HK-2 (cell line): Measurements from ENCODE around the gene TBC1D8B.

Experiments
- DNase-seq: peaks from one replicate; pipeline ENCODE4 v3.0.0-alpha.2; 2018; ENCODE audit not compliant: unreplicated experiment

Gene TBC1D8B

GRCh38 chrX:106898462-106898861 lies 96.0 kb downstream of the TBC1D8B start:
- DNase-seq, result no peak

- no peak for DNase-seq
Observed at GRCh38 chrX:106899276-106899675, 96.8 kb downstream of the TBC1D8B start.

DNA sequence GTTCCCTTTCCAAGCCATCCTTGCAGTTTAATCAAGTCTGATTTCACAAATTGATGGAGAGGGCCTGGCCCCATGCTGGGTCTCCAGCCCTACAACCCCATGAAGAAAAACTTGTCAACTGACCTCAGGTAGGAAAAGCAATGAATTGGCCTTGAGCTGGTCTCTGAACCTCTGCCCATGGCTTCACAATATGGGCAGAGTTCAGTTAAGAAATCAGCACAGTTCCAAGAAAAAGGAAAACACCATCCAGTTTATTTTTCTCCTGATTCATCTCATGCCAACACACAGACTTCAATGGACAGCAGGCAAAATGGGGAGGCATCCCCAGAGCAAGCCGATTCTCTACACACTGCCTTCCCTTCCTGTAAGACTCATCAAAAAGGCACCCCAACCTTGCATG lies 97.4 kb downstream of the TBC1D8B start:
- DNase-seq, result no peak

DNA sequence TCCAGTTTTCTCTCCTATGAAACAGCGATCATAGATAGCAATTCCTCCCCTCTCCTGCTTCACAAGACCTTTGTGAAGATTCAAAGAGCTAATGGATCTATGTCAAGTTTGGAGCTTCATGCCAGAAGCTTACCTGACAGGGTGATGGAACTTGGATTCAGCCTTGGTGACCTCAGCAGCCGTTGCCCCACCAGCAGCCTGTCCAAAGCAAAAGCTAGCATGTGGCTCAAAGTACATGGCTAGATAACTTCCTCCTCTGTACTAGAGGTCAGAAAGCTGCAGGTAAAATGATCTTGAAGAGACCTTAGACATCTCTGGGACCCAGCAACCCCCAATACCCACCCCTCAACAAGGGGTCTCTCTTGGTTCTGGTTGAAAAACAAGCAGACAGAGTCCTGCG lies 98.9 kb downstream of the TBC1D8B start:
- DNase-seq, result no peak

DNA sequence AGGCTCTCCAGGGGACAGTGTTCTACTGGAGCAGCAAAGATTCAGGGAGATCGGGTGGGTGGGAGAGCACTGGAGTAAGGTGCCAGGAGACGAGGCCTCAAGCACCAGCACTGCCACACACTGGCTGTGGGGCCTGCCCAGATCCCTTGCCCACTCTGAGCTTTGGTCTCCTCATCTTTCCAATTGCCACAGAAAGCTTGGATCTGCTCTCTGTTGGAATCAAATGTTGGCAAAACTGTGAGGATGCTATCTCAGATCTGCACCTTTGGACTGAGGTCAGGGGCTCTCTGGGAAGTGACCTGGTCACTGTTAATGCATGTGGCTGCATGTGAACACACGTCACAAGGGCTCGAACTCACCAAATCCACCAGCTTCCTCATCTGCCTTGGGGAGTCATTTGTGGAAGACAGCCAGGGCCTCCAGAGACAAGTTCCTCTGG lies 99.3 kb downstream of the TBC1D8B start:
- no peak for DNase-seq

GRCh38 chrX:106902684-106903083 lies 100.2 kb downstream of the TBC1D8B start:
- DNase-seq, result no peak

DNA sequence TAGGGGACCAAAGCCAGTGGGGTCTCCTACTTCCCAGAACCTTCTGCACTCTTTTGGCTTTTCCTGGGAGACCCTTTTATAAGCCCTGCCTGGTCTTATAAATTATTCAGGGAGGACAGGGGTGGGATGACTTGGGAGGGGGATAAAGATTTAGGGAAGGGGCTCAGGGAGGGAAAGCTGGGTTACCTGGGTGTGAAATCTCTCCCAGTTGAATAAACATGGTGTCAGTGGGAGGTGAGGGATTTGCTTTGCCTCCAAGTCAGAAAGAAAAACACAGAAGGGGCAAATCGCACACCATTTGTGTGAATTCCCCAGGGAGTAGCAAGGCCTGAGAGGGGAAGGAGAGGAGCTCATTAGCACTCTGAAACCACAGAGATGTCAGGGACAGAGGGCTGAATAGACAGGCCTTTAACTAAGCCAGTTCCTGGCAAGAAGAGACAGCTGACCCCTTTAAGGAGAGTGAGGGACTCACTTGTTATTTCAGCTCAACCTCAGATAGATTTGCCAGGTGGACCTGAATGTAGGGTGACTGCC lies 100.9 kb downstream of the TBC1D8B start, which contains the start of gene RIPPLY1:
Gene RIPPLY1, minus strand, starts transcription at position 51 of the 534 bp plus-strand sequence. CDS start 54 bp downstream, outside the sequence.
- DNase-seq, result no peak

- no peak for DNase-seq
Observed at GRCh38 chrX:106903856-106904528, 101.5 kb downstream of the TBC1D8B start.

GRCh38 chrX:106905064-106905708 lies 102.7 kb downstream of the TBC1D8B start:
- no peak for DNase-seq

DNA sequence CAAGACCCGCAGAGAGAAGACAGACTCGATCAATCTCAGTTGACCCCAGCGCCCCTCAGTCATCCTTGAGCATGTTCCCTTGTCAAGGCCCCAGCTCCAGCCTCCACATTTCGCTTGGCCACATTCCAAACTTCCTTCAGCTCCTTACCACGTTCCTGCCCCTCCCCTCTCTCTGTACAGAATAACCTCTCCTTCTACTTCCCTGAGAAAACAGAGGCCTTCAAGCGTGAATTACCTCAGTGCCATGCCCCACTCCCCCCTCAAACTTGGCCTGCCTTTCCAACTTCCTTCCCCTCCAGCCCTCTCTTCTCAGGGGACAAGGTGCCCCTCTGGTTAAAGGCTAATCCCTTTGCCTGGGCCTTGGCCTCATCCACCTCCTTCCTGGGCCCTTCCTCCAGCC lies 103.9 kb downstream of the TBC1D8B start:
- peak; percentile 79 for DNase-seq

DNA sequence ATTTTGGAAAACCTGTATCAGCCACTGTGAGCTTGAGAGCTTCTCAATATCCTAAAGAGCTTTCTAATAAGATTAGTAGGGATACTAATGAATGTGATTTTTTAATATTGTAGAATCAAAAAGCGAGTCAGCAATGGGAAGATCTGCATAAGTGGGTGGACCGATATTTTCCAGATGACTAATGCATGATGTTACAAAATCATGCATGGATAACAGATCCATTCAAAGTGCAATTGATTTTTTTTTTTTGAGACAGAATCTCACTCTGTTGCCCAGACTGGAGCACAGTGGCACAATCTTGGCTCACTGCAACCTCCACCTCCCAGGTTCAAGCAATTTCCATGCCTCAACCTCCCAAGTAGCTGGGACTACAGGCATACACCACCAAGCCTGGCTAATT lies 110.4 kb downstream of the TBC1D8B start:
- no peak for DNase-seq

GRCh38 chrX:106917830-106918500 lies 115.5 kb downstream of the TBC1D8B start:
- peak; percentile 64 for DNase-seq

GRCh38 chrX:106919932-106920452 lies 117.5 kb downstream of the TBC1D8B start, which contains the start of gene CLDN2:
Gene CLDN2 (plus strand): TSS chrX:106920402. CDS start chrX:106928229, 7,827 bp downstream.
- no peak for DNase-seq

DNA sequence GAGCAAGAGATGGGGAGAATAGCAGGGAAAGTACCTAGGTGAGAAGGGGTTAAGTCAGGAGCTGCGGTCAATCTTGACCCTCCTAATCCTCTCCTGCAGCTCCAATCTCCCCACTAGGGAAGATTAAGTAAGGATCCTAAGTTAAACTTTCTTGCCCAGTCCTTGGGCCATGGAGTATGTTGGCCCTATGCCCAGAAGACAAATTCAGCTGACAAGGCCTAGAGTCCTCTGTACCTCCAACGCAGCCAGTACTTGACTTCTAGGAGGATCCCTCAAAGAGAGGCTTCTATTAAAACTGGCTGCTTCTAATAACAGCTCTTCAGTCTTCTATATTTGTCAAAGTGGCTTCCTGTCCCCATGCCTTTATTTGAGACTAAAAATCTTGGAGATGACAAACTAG lies 119.2 kb downstream of the TBC1D8B start:
- no peak for DNase-seq
